ENCODE data around the gene RHBG. TPM values are rescaled to one million over a fixed set of nuclear protein-coding genes. Genes with fewer than 3 reads are reported as not detected.

Gene RHBG
- total RNA-seq, 4 donors from 2014 or later, result not detected

DNA sequence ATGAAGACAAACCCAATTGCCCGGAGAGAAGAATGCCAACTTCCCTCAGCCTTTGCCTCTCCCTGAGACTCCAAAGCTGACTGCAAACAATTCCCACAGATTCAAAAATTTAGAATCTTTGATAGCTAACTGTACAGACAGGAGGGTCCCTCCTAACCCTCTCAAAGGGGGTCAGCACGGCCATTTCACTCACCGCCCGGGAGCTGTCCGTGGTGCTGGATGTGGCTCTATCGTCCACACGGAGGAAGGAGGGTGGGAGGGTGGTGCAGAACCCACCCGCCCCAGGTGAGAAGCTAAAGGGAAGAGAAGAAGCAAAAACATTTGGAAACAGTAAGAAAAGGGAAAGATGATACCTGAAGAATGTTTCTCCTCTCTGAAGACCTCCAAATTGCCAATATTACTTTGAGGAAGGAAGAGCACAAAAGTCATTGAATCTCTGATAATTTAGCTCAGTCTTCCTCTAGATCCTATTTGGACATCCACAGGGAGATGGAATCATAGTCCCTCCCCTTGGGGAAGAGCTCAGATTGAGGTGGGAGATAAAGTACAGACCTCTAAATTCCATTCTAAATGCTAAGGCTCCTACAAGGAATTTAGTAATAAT, 45.6 kb downstream of the RHBG start:
- no peak for DNase-seq
- in situ Hi-C loops (cut with MboI; ENCODE audit: low sequenced_read_pairs in 4 of 4), result no loop called here

GRCh38 chr1:156416993-156417392, 48.0 kb downstream of the RHBG start:
- H3K4me1 ChIP-seq, result peaks cover 12 to 22% of the 10 kb centered on the region in 2 donors
- peaks cover 68 to 79% (median 76%) of the 10 kb centered on the region in 3 donors for H3K27me3 ChIP-seq
- ATAC-seq (no peak), DNase-seq (no peak)
- intact Hi-C loops (cut with DNase I; ENCODE audit: low total_unique reads) (no loop called here), in situ Hi-C loops (cut with MboI; ENCODE audit: low sequenced_read_pairs in 4 of 4) (no loop called here)
- no peaks in the 10 kb centered on the region for H3K9me3 ChIP-seq
- H3K4me3 ChIP-seq, result no peak overlapping the region
- H3K27ac ChIP-seq, result no peak overlapping the region
- no peaks in the 10 kb centered on the region for H3K36me3 ChIP-seq
- TF ChIP-seq, protein P1, sequence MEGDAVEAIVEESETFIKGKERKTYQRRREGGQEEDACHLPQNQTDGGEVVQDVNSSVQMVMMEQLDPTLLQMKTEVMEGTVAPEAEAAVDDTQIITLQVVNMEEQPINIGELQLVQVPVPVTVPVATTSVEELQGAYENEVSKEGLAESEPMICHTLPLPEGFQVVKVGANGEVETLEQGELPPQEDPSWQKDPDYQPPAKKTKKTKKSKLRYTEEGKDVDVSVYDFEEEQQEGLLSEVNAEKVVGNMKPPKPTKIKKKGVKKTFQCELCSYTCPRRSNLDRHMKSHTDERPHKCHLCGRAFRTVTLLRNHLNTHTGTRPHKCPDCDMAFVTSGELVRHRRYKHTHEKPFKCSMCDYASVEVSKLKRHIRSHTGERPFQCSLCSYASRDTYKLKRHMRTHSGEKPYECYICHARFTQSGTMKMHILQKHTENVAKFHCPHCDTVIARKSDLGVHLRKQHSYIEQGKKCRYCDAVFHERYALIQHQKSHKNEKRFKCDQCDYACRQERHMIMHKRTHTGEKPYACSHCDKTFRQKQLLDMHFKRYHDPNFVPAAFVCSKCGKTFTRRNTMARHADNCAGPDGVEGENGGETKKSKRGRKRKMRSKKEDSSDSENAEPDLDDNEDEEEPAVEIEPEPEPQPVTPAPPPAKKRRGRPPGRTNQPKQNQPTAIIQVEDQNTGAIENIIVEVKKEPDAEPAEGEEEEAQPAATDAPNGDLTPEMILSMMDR (IDR thresholded peaks at IDR 0.05 in 4 of 5, conservative IDR thresholded peaks at IDR 0.05 in 1 of 5), result no peak
- no peak for TF ChIP-seq POLR2A (IDR thresholded peaks at IDR 0.05)

More for the DNA sequence above, 45.6 kb downstream of the RHBG start:
- no peak overlapping the region for H3K27ac ChIP-seq
- intact Hi-C loops (cut with DNase I; ENCODE audit: low total_unique reads), result no loop called here
- H3K4me3 ChIP-seq, result no peak overlapping the region
- H3K4me1 ChIP-seq, result no peaks in the 10 kb centered on the region
- TF ChIP-seq, protein P1 (IDR thresholded peaks at IDR 0.05 in 4 of 5, conservative IDR thresholded peaks at IDR 0.05 in 1 of 5), result no peak
- TF ChIP-seq POLR2A (IDR thresholded peaks at IDR 0.05), result no peak
- no peaks in the 10 kb centered on the region for H3K36me3 ChIP-seq
- no peak for ATAC-seq
- no peaks in the 10 kb centered on the region for H3K9me3 ChIP-seq
- peaks cover 43 to 61% (median 52%) of the 10 kb centered on the region in 3 donors for H3K27me3 ChIP-seq

GRCh38 chr1:156417401-156418020, 48.5 kb downstream of the RHBG start:
- no peak overlapping the region for H3K4me3 ChIP-seq

GRCh38 chr1:156418416-156419070, 49.5 kb downstream of the RHBG start:
- DNase-seq (no peak), ATAC-seq (no peak)
- H3K9me3 ChIP-seq, result no peaks in the 10 kb centered on the region
- peaks cover 83 to 92% (median 91%) of the 10 kb centered on the region in 3 donors for H3K27me3 ChIP-seq
- no peak for TF ChIP-seq POLR2A (IDR thresholded peaks at IDR 0.05)
- TF ChIP-seq, protein P1 (IDR thresholded peaks at IDR 0.05 in 4 of 5, conservative IDR thresholded peaks at IDR 0.05 in 1 of 5), result no peak
- peaks cover 12 to 23% of the 10 kb centered on the region in 2 donors for H3K4me1 ChIP-seq
- in situ Hi-C loops (cut with MboI; ENCODE audit: low sequenced_read_pairs in 4 of 4), result no loop called here
- H3K4me3 ChIP-seq, result no peak overlapping the region
- intact Hi-C loops (cut with DNase I; ENCODE audit: low total_unique reads), result no loop called here
- no peak overlapping the region for H3K27ac ChIP-seq
- H3K36me3 ChIP-seq, result no peaks in the 10 kb centered on the region

More at GRCh38 chr1:156417401-156418020, 48.5 kb downstream of the RHBG start:
- DNase-seq (no peak), ATAC-seq (no peak)
- TF ChIP-seq, protein P1 (IDR thresholded peaks at IDR 0.05 in 4 of 5, conservative IDR thresholded peaks at IDR 0.05 in 1 of 5), result no peak
- no peak for TF ChIP-seq POLR2A (IDR thresholded peaks at IDR 0.05)
- Histone ChIP-seq H3K4me1 (peaks cover 12 to 23% of the 10 kb centered on the region in 2 donors), H3K36me3 (no peaks in the 10 kb centered on the region), H3K27me3 (peaks cover 73 to 84% (median 82%) of the 10 kb centered on the region in 3 donors), H3K9me3 (no peaks in the 10 kb centered on the region), H3K27ac (no peak overlapping the region)
- intact Hi-C loops (cut with DNase I; ENCODE audit: low total_unique reads), result no loop called here
- in situ Hi-C loops (cut with MboI; ENCODE audit: low sequenced_read_pairs in 4 of 4), result no loop called here

Data from gastrocnemius medialis (tissue), 4 donors.